Upper lobe of right lung (tissue), 1 donor: Measurements from ENCODE around the gene TENM3. TPM values are rescaled to one million over a fixed set of nuclear protein-coding genes. Genes with fewer than 3 reads are reported as not detected.

Experiments
- ATAC-seq: fragments of 200-7000 bp; cut with Tn5 transposase; one replicate; pipeline ENCODE4 v1.9.1; 2020; ENCODE audit warnings: mild to moderate bottlenecking, moderate library complexity
- DNase-seq: peaks from one replicate; pipeline ENCODE4 v3.0.0-alpha.2; 2020
- H3K27ac ChIP-seq: fragments of 200-600 bp; one replicate; pipeline ENCODE4 v1.8.0; 2022
- H3K27me3 ChIP-seq: fragments of 200-600 bp; one replicate; pipeline ENCODE4 v1.8.0; 2022; ENCODE audit warnings: mild to moderate bottlenecking
- H3K36me3 ChIP-seq: fragments of 200-600 bp; one replicate; pipeline ENCODE4 v1.8.0; 2022
- H3K4me1 ChIP-seq: fragments of 200-600 bp; one replicate; pipeline ENCODE4 v1.8.0; 2022
- H3K4me3 ChIP-seq: fragments of 200-600 bp; one replicate; pipeline ENCODE4 v1.8.0; 2022; ENCODE audit warnings: mild to moderate bottlenecking
- H3K9me3 ChIP-seq: fragments of 200-600 bp; one replicate; pipeline ENCODE4 v1.8.0; 2022
- intact Hi-C: fragments of 100-400 bp; cut with DNase I; formaldehyde crosslinking; loops from one replicate; pipeline ENCODE4 v1.11.0; 2022
- total RNA-seq: library from RNA; stranded (reverse); fragmentation: NEBNext Ultra II Directional; extraction: Animal tissue kit (Norgen Biotek cat#: 25700); gene quantifications from one replicate; pipeline ENCODE4 v1.2.1, GENCODE V29; 2021
- TF ChIP-seq, protein P1 (sequence below): fragments of 200-600 bp; IDR thresholded peaks from one replicate; pipeline ENCODE4 v1.8.0; 2022; ENCODE audit warnings: antibody characterized with exemption
- donor health status: DM: no; HTN: yes; CAD: no; lungs with severe emphysema.

TENM3 gene
- total RNA-seq, 1 donor from 2014 or later: 5.6 TPM

DNA sequence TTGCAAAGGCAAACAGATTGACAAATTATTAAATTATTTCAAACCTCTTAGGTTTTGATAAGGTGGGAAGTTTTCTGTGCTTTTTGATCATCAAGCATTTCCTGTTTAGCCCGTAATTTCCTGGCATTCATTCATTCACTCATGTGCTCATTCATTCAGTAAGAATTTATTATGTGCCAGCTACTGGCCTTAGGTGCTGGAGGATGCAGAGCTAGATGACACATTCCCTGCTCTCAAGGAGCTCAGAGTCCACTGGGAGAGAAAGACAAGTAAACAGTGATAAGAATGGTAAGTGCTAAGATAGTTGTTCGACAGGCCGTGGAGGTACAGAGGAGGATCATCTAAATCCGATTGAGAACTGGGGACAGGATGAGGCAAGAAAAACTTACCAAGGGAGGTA, 520.9 kb downstream of the TENM3 start:
- Histone ChIP-seq H3K9me3 (no peaks in the 10 kb centered on the region), H3K4me3 (no peak overlapping the region), H3K36me3 (no peaks in the 10 kb centered on the region), H3K27ac (no peak overlapping the region), H3K4me1 (no peaks in the 10 kb centered on the region), H3K27me3 (no peaks in the 10 kb centered on the region)
- DNase-seq (no peak), ATAC-seq (no peak)
- intact Hi-C loops: no loop called here
- TF ChIP-seq, protein P1, sequence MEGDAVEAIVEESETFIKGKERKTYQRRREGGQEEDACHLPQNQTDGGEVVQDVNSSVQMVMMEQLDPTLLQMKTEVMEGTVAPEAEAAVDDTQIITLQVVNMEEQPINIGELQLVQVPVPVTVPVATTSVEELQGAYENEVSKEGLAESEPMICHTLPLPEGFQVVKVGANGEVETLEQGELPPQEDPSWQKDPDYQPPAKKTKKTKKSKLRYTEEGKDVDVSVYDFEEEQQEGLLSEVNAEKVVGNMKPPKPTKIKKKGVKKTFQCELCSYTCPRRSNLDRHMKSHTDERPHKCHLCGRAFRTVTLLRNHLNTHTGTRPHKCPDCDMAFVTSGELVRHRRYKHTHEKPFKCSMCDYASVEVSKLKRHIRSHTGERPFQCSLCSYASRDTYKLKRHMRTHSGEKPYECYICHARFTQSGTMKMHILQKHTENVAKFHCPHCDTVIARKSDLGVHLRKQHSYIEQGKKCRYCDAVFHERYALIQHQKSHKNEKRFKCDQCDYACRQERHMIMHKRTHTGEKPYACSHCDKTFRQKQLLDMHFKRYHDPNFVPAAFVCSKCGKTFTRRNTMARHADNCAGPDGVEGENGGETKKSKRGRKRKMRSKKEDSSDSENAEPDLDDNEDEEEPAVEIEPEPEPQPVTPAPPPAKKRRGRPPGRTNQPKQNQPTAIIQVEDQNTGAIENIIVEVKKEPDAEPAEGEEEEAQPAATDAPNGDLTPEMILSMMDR: no peak

DNA sequence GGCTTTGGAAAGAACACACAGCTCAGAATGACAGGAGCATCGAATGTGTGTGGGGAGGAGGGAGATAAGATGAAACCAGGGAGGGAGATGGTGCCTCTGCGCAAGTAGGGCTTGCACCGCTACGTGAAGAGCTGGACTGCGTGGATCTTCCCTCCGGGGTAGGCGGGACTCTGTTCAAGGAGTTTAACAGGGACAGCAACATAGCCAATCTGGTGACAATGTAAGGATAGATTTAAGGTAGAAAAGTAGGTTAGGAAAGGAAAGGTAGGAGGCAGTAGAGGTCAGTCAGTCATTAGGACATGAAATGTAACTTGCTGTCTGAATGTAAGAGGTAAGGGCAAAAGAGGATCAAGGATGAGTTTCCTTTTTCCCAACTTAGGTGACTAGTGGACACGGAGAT, 521.4 kb downstream of the TENM3 start:
- Histone ChIP-seq H3K27ac (no peak overlapping the region), H3K4me3 (no peak overlapping the region), H3K27me3 (no peaks in the 10 kb centered on the region), H3K4me1 (no peaks in the 10 kb centered on the region), H3K9me3 (no peaks in the 10 kb centered on the region), H3K36me3 (no peaks in the 10 kb centered on the region)
- TF ChIP-seq, protein P1: no peak
- ATAC-seq (no peak), DNase-seq (no peak)
- intact Hi-C loops: no loop called here

DNA sequence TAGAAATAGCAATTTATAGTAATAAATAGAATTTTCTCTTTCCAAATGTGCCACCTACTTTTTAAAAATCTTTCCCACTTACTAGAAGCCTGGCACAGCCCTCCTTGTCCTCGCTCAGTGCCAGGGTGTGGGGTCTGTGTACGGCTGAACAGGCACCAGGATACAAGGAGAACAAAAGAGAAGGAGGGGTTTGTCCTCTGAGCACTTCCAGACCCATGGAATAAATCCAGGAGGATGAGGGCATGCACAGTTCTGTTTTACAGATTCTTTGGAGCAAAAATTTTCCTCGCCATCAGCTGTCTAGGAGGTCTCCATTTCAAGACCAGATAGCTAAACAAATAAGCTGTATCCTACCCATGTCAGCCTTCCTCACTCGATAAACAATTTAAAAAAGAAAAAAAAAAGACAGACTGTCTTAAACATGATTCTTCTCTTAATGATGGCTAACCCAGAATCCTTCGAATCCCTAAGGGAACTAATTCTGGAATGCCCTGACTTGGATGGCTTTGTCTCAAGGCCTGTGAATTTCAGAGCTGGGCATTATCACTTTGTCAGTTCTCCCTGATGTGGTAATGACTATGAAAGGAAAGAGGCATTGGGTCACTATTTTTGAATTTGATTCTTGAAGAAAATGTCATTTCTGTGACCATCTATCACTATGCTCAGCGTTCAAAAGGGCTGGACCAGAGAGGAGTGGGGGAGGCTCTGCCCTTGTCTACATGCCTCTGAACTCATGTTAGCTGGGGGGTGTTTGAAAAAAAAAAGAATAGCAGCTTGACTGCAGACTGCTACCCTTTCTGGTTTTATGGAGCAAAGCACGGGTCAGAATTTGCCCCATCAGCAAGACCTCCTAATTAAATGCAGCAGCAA, 523.0 kb downstream of the TENM3 start:
- DNase-seq (no peak), ATAC-seq (no peak)
- no peak overlapping the region for H3K27ac ChIP-seq
- H3K36me3 ChIP-seq: no peaks in the 10 kb centered on the region
- intact Hi-C loops: no loop called here
- no peaks in the 10 kb centered on the region for H3K27me3 ChIP-seq
- H3K4me1 ChIP-seq: no peaks in the 10 kb centered on the region
- no peak overlapping the region for H3K4me3 ChIP-seq
- TF ChIP-seq, protein P1: no peak
- no peaks in the 10 kb centered on the region for H3K9me3 ChIP-seq

DNA sequence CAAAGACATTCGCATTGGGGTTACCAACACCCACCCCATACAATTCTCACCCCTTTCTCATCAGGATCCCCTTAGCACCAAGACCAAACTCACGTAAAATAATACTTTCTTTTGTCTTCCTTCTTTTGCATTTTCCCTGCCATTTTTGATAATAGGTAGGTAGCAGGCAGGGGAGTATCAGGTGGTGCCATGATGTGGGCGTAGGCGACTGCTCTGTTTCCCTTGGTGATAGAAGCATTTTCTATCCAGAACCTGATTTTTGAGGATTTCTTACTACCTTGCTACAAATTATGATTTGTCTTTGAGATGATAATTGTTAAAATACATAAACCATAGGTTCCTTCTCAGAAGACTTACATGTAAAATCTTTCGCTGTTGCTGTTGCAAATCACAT, 523.7 kb downstream of the TENM3 start:
- Histone ChIP-seq H3K27me3 (no peaks in the 10 kb centered on the region), H3K27ac (no peak overlapping the region), H3K4me1 (no peaks in the 10 kb centered on the region), H3K36me3 (no peaks in the 10 kb centered on the region), H3K9me3 (no peaks in the 10 kb centered on the region), H3K4me3 (no peak overlapping the region)
- DNase-seq (no peak), ATAC-seq (no peak)
- intact Hi-C loops: no loop called here
- TF ChIP-seq, protein P1: no peak

DNA sequence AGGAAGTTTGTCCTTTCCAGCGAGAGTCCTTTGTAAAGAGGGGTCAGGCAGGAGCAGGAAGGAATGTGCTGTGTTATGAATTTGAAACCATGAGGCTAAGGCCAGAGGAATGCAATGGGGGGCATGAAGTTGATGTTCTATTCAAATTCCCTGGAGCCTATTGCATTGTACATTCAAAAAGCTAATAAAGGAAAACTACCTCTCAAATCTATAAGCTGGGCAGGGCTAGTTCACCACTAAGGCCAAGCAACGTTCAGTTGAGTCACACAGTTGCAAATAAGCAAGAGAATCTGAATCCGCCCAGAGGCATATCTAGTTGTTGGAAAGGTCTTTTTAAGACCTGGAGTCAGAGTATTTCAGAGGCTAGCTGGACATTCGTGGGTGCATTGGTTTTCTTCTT, 525.6 kb downstream of the TENM3 start:
- intact Hi-C loops: no loop called here

More for the DNA sequence above, 525.6 kb downstream of the TENM3 start:
- Histone ChIP-seq H3K4me3 (no peak overlapping the region), H3K4me1 (no peaks in the 10 kb centered on the region), H3K27me3 (no peaks in the 10 kb centered on the region), H3K9me3 (no peaks in the 10 kb centered on the region), H3K36me3 (no peaks in the 10 kb centered on the region), H3K27ac (no peak overlapping the region)
- ATAC-seq (no peak), DNase-seq (no peak)
- TF ChIP-seq, protein P1: no peak
